Activated CD8-positive, alpha-beta memory T cell treated with anti-CD3 and anti-CD28 coated beads, Interleukin-2, amount 50 U/mL, for 1 hour (primary cell): ENCODE measurements around the gene PRR23B.
"Not testable (repeated sequence)": the region's sequence is repeated elsewhere in the genome, so short reads cannot be mapped to it uniquely, and the experiment has no call there.

ENCODE experiments used
- DNase-seq: peaks from one replicate; pipeline ENCODE4 v3.0.0-alpha.2; 2020; ENCODE audit errors: extremely low read depth

Gene PRR23B

GRCh38 chr3:139020868-139021234 is at the start of gene PRR23B:
TSS of gene PRR23B (minus strand) at chr3:139020926. CDS start at chr3:139020661, 265 bp downstream.
- DNase-seq, result no peak

- DNase-seq, result no peak
These were observed 42.2 kb upstream of the PRR23B start for GRCh38 chr3:139062918-139063317.

GRCh38 chr3:139052802-139053600 is 32.3 kb upstream of the PRR23B start:
- no peak for DNase-seq

- no peak for DNase-seq
These were observed 23.9 kb upstream of the PRR23B start, which contains the start of gene PRR23C for GRCh38 chr3:139044366-139045210. TSS of gene PRR23C (minus strand) at chr3:139044892. CDS start at chr3:139044620, 272 bp downstream.

- DNase-seq, result no peak
These were observed 23.0 kb upstream of the PRR23B start for GRCh38 chr3:139043554-139044365.

GRCh38 chr3:139037478-139037877 is 16.8 kb upstream of the PRR23B start:
- DNase-seq, result no peak

- no peak for DNase-seq
These were observed 11.7 kb upstream of the PRR23B start for GRCh38 chr3:139032326-139033002.

GRCh38 chr3:139030576-139030975 is 9.8 kb upstream of the PRR23B start:
- not testable (repeated sequence) for DNase-seq

- DNase-seq, result no peak
These were observed 4.2 kb upstream of the PRR23B start for GRCh38 chr3:139024968-139025367.

GRCh38 chr3:139020036-139020867 is 474 bp downstream of the PRR23B start:
- DNase-seq, result no peak

GRCh38 chr3:139016430-139017048 is 4.2 kb downstream of the PRR23B start:
- no peak for DNase-seq

- DNase-seq, result no peak
These were observed 14.5 kb downstream of the PRR23B start, which contains the start of gene PRR23A for GRCh38 chr3:139006051-139006716. TSS of gene PRR23A (minus strand) at chr3:139006268. CDS start at chr3:139006268, 0 bp downstream.

- DNase-seq, result no peak
These were observed 15.3 kb downstream of the PRR23B start for GRCh38 chr3:139005356-139005993.

- DNase-seq, result no peak
These were observed 25.0 kb downstream of the PRR23B start for GRCh38 chr3:138995706-138996105.

- DNase-seq, result no peak
These were observed 33.5 kb downstream of the PRR23B start for GRCh38 chr3:138987181-138987580.

- DNase-seq, result no peak
These were observed 34.8 kb downstream of the PRR23B start for GRCh38 chr3:138985932-138986331.

- no peak for DNase-seq
These were observed 35.9 kb downstream of the PRR23B start for GRCh38 chr3:138984816-138985215.

- DNase-seq, result no peak
These were observed 44.7 kb downstream of the PRR23B start for GRCh38 chr3:138976047-138976446.

GRCh38 chr3:138975351-138975750 is 45.4 kb downstream of the PRR23B start:
- DNase-seq, result no peak
